Effector CD8-positive, alpha-beta T cell (primary cell): ENCODE data around the gene UBE2G1.
A peak's percentile ranks its signal among the peaks of the same experiment; 100 is the strongest.

ENCODE experiments used
- DNase-seq: peaks from one replicate; lab custom pipeline; 2025; lab: John Stamatoyannopoulos, UW

Gene UBE2G1

DNA sequence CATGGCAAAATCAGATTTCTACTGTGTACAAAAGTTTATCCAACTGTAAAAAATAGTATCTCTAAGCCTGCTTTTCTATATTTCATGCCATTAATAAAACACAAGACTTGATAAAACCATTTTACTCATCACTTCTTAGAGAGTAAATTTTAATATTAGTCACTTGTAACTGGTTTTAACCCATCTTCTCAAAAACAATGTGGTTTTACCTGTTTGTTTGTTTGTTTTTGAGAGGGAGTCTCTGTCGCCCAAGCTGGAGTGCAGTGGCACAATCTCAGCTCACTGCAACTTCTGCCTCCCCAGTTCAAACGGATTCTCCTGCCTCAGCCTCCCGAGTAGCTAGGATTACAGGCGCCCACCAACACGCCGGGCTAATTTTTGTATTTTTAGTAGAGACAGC lies 32.1 kb downstream of the UBE2G1 start:
- no peak for DNase-seq

DNA sequence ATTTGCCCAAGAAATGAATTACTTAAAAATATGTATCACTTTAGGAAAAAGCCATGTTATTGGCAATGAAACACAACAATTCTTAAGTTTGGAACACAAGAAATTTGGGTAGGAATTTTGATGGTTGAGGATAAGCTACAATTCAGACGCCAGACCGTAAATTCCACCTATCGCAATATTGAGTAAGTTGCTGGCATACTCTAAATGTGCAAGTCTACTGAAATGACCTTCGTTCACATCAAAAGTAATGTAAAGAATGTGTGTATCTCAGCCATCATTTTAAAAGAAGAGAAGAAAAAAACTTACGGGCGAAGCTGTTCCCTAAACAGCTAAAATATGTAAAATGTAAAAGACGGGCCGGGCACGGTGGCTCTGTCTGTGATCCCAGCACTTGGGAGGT lies 33.4 kb downstream of the UBE2G1 start:
- no peak for DNase-seq

DNA sequence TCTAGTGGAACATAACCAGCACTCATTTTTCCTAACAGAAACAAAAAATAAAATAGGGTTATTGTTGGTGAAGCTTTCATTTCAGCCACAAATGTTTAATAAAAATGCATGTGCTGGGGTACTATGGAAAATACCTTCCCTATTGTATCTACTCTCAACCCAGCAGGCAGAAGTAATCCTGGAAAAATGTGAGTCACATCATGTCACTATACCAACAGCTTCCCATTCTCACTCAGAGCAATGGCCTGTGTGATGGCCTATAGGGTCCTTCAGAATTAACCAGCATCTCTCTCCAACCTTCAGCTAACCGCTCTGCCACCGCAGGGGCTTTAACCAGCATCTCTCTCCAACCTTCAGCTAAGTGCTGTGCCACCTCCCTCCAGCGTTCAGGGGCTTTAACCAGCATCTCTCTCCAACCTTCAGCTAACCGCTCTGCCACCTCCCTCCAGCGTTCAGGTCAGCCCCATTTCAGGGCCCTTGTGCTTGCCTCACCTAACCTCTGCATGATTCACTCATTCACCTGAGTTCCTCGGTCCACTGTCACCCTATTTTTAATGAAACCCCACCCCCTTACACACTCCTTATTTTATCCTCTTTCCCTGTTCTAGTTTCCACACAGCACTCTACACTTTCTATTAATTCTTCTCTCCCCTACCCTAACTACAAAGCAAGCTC lies 34.0 kb downstream of the UBE2G1 start:
- no peak for DNase-seq

DNA sequence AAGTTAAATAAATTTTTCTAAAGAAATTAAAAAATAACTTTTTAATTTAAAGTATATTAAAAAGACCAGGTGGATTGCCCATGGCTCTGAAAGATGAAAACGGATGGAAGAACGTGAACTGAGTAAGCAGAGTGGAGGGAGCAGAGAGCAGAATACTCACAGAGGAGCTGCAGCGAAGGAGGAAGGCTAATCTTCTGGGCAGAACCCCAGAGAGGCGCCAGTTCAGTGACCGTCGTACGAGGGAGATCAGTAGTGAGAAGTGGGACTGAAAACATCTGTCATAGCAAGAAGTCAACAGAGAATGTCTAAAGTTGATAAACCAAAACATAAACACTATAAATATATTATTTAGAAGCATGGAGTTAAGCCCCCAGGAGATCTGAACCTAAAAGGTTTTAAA lies 34.9 kb downstream of the UBE2G1 start:
- DNase-seq, result no peak

DNA sequence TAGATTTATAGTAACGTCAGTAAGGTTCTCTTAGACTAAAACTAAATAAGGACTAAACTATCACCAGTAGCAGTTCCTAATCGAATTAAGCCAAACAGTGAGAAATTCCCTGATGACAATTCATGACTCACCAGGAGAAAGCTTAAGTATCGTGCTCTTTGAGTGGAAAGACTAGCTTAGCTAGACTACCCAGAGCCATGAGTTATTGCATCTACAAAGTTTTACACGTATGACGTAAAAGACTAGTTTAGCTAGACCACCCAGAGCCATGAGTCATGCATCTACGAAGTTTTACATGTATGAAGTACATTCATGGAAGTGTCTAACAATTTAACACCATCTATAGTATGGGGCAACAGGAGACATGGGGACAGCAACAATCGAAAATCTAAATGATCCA lies 36.6 kb downstream of the UBE2G1 start:
- DNase-seq, result no peak

DNA sequence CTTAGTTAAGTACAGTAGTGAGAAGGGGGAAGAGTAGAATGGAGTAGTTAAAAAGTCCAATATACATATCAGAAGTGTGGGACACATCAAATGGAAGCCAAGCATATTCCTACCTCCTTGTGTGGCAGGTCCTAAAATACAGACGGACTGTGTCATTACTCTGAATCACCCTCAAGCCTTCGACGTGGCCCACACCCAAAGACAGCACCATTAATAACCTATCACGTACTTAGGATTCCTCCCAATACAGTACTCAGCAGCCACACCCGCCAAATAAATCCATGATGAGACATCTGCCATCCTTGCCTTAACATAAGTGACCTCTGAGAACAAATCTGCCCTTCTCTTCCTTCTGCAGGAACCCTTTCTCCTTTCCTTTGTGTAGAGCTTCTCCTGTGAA lies 38.9 kb downstream of the UBE2G1 start:
- DNase-seq, result no peak

DNA sequence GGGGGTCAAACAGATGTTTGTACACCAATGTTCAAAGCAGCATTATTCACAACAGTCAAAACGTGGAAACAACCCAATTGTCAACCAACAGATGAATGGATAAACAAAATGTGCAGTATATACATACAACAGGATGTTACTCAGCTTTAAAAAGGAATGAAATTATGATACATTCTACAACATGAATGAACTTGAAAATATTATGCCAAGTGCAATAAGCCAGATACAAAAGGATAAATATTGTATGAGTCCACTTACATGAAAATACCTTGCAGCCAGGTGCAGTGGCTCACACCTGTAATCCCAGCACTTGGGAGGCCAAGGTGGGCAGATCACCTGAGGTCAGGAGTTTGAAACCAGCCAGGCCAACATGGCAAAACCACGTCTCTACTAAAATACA lies 39.9 kb downstream of the UBE2G1 start:
- no peak for DNase-seq

DNA sequence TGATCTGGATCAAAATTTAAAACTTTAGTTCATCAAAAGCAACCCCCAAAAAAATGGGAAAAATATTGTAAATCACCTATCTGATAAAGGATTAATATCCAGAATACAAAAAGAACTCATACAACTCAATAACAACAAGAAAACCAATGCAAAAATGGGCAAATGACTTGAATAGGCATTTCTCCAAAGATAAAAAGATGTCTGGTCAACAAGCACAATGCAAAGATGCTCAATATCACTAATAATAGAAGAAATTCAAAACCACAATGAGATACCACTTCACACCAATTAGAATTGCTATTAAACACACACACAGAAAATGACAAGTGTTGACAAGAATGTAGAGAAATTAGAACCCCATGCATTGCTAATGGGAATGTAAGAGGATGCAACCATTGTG lies 40.4 kb downstream of the UBE2G1 start:
- no peak for DNase-seq

DNA sequence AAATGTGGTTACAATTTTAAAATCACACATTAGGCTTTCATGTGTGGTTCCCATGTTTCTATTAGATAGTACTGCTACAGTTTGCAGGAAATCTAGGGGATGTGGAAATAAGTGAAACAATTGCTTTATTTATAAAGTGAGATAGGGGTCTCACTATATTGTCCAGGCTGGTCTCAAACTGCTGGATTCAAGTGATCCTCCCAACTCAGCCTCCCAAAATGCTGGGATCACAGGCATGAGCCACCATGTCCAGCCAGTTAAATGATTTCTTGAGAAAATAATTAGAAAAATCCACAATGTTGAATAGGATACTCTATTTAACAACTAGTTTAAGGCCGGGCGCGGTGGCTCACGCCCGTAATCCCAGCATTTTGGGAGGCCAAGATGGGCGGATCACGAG lies 42.0 kb downstream of the UBE2G1 start:
- DNase-seq, result no peak

DNA sequence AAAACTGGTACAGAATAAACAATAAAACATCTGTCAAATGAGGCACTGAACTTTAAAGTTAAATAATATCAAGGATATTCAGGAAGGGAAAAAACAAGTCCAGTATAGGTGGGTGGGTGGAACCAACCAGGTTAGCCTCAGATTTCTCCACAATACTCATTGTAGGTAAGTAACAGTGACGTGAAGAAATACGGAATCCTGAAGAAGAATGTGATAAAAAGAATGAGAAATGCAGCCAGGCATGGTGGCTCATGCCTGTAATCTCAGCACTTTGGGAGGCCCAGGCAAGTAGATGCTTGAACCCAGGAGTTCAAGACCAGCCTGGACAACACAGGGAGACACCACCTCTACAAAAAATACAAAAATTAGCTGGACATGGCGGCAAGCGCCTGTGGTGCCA lies 47.3 kb downstream of the UBE2G1 start:
- no peak for DNase-seq

DNA sequence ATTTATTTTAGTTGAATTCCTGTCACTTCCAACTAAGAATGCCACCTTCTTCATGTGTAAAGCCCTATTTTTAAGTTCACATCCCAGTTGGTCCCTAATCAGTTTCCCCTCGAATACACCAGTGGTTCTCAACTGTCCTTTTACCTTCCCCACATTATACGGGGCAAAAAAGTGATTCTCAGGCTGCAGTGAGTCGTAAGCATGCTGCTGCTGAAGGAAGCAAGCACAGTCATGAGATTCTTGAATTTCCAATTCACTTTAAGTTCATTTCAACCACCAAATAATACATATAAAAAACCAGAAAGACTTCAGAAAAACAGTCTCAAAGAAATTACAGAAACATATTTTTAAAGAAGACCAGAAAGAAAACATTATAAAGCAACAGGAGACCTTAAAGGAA lies 47.9 kb downstream of the UBE2G1 start:
- no peak for DNase-seq

DNA sequence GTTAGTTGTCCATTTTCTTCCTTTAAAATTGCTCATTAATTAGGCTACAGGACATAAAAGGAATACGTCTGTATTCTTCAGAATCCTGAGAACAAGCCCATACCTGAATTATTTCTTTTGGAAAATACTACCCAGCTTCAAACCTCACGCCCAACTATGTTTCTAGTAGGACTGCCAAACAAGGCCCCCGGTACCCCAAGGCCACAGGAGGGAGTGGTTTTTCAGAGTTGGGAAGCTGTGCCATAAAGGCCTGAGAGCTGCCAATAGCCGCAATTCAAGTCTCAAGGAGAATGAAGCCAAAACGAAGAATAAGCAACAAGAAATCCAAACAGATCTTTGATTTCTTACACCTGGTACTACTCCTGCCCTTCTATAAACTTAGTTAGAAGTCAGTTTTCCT lies 48.3 kb downstream of the UBE2G1 start:
- no peak for DNase-seq

DNA sequence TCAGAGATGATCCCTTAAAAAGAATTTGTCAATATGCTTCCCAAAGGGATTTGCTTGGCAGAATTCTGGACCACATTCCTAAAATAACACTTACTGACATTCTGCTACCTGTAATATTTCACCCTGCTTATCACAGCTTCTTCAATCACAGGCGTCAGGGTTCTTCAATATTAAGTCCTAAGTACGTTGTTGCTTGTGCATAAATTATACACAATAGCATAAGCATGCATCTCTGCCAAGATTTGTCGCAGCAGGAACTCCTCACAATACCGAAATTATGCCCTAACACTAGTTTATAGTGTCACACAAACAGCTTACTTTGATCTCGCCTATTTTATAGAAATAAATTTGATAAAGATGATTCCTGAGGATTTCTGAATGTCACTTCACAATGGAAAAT lies 48.9 kb downstream of the UBE2G1 start:
- DNase-seq, result no peak

DNA sequence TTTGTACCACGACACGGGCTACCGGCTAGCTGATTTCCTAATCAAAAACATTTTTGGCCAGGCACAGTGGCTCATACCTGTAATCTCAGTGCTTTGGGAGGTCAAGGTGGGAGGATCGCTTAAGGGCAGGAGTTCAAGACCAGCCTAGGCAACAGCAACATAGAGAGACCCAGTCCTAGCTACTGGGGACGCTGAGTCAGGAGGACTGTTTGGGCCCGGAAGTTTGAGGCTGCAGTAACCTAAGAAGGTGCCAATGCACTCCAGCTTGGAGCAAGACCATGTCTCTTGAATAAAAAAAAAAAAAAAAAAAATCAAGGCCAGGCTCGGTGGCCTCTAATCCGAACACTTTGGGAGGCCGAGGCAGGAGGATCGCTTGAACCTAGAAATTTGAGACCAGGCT lies 49.8 kb downstream of the UBE2G1 start:
- DNase-seq, result no peak

DNA sequence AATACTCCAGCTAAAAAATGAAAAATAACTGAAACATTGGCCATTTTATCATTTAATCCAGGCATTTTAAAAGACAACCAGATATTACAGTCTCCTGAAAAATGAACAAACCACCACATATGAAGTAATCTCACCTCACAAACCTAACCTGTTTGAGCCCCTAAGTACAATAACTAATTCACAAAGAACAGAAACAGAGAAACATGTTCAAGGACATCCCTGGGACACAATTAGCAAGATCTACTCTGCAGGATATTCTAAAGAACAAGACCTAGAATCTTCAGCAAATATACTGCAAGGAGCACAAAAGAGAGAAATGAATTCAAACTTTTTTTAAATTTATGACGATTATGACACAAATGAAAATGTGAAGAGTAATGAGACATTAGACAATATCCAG lies 51.9 kb downstream of the UBE2G1 start:
- no peak for DNase-seq

DNA sequence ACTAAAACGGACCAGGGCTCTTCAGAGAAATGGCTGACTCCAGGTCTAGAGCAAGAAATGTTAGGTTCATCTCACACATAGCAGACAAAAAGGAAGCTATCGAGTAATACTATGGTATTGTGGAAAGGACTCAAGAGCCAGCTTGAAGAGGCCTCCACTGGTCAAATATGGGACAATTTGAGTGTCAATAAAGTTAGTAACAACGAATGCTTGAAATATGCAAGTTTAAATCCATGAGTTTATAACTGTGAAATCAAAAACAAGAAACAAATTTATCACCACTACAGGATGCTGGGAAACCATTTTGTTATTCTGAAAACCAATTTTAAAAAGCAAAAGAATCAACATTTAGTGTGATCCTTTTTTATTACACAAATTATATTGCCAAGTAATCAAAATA lies 52.3 kb downstream of the UBE2G1 start:
- DNase-seq, result no peak

DNA sequence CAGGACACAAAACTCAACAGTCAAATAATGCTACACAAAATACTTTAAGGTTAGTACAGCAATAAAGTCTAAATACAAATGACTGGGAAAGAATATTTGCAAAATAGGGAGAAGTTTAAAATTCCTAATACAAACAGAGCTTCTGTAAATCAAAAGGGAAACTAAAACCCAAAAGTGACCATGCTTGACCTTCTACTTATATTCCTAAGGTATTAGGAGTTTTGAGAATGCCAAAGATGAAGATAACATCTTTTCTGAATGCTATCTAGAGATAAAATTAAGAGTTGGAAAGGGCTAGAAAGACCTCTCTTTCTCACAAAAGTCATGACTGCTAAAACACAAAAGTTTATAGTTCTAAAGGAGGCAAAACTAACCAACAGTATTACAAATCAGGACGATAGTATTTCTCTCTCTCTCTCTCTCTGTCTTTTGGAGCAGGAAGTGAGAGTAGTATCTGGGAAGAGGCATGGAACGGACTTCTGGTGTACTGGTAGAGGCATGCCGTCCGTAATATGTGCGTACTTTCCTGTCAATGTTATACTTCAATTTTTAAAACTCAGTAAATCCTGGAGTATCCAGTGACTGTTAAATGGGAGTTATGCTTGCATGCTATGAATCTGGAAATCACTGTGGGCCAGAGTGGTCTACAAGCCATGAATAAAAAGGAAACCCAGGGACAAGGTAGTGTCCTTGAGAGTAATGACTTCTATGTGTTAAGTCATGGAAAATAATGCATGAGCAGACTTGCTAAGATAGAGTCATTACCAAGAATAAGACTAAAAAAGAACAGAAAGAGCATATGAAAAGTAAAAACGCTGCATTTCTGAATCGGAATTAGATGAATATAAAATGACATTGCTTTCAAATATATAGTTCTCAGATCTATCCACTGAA lies 53.0 kb downstream of the UBE2G1 start:
- no peak for DNase-seq

DNA sequence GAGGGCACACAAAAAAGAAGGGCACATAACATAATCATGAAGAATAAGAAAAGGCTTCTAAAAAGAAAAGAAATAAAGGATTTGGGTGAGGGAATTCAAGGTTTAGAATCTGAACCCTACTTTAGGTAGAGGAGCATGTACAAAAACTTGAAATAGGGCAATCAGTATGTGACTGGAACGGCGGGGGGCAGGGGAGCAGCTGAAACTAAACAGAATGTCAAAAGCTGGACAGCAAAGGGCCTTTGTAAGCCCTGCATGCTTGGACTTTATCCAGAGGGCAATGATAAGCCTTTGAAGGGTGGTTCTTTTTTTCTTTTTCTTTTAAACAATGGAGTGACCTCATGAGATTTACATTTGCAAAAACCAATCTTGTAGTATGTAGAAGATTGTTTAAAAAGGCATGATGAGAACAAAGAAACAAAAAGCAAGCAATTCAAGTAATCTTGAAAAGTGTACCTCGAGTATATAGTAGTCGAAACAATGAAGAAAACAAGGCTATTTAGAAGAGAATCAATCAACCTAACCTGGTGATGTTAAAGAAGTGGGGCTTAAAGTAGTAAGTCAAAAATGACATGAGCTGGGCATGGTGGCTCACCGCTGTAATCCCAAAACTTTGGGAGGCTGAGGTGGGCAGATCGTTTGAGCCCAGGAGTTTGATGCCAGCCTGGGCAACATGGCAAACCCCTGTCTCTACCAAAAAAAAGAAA lies 56.0 kb downstream of the UBE2G1 start:
- no peak for DNase-seq

DNA sequence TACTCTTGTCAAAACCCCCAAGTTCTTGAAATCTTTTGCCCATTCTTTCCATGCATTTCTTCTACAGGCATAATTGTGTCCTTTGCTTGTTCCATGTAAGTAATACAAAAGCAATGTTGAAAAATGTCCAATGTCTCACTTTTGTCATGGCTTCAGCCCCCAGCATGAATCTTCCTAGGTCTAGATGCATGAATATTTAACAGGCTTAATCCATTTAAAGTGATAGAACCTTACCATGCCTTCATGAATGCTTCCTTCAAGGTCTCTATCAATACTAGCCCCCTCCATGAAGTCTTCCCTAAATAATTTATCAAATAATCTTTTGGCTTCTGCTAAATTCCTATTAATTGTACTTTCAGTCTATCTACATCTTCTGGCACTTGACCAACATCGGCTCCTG lies 56.6 kb downstream of the UBE2G1 start:
- DNase-seq, result no peak

DNA sequence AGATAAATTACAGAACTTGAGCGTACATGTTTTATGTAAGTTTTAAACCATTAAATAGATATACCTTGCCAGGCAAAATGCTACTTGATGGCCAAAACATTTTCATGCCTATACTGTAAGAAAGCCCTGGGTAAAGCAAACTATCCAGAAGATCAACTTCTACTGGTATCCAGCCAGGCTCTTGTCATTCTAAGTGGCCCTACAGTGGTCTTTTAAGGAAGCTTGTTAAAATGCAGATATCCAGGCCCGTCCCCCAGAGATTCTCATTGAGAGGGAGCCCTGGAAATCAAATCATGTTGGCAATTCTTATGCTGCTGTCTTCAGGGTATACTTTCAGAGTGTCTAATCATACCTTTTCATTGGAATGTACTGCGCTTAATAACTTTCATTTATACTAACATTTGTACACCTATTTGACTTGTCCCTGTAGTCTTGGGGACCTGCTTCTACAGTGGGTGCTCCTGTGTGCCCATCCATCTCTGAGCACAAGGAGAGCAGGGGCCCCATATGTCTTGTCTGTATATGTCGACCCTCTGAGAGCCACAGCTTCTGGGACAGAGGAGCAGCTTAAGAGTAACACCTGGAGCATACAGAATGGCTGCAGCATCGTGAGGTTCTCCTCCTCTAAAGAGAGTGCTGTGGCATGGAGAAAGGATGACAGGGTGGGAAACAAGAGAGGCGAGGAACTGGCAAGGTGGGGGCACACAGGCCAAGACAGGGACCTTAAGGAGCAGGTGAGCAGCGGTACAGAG lies 59.1 kb downstream of the UBE2G1 start:
- DNase-seq, result no peak

DNA sequence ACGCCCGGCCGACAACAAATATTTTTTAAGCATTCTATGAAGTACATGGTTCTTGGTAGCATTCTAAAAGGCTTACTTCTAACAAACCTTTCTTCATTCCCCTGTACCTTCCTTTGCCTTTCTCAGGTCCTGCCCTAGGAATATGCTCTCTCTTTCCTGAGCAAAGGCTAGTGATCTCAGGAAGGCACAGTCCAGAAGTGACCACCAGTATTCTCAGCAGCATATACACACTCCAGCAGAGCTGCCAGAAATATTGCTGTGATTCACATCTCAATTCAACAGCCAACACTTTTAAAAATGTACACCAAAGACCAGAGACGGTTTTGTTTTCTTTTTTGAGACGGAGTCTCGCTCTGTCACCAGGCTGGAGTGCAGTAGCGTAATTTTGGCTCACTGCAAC lies 61.3 kb downstream of the UBE2G1 start:
- DNase-seq, result no peak

DNA sequence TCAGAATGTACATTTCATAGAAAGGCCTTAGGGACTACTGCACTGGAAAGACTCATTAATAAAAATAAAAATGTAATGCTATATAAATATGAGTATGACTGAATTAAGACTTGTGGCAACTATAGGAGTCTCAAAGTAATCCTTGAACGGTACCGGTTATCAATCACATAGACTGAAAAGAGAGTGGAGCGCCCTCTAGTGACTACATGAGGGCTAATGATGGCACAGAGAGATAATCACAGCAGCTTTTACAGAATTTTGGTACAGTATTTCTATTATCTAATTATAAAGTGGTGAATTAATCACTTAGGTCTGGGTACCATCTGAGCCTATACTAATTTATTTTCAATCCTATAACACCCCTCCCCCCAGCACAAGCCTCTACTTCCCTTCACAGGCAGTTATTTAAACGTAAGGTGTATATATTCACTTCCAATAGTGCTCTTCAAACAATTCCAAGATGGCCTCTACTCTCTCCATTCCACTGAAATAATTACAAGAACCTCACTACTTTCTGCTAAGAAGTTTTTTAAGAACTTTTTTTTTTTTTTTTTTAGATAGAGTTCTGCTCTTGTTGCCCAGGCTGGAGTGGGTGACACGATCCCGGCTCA lies 62.0 kb downstream of the UBE2G1 start:
- peak; percentile 32 for DNase-seq
